Right lung (tissue), 5 donors: Measurements from ENCODE around the gene COQ4. TPM values are rescaled to one million over a fixed set of nuclear protein-coding genes. Genes with fewer than 3 reads are reported as not detected.

Source experiments
- DNase-seq, 2 donors: peaks; one replicate each; pipeline ENCODE4 v3.0.0-alpha.2; 2013
- polyA plus RNA-seq, 5 donors: library from polyadenylated mRNA; unstranded; fragments of 120-200 nt; gene quantifications; one replicate each; pipeline versions ENCODE4 v1.2.1 to v1.2.3, GENCODE V29; 2013; ENCODE audit warnings: inconsistent platforms in 1 of 5, low replicate concordance in 1 of 5; ENCODE audit not compliant: insufficient read length in 5 of 5, insufficient read depth in 1 of 5

The COQ4 gene
- polyA plus RNA-seq, 5 donors, result 44.2 to 75.6 (median 66.0) TPM

GRCh38 chr9:128339761-128340690, 17.4 kb downstream of the COQ4 start, which contains the start of gene SLC27A4:
Gene SLC27A4 (plus strand): TSS chr9:128340527. CDS start chr9:128343133, 2,606 bp downstream.
- DNase-seq, result peak; percentile 63 to 70

GRCh38 chr9:128340691-128341434, 18.2 kb downstream of the COQ4 start:
- DNase-seq, result no peak

GRCh38 chr9:128341435-128341849, 18.8 kb downstream of the COQ4 start:
- DNase-seq, result no peak

GRCh38 chr9:128342971-128343680, 20.5 kb downstream of the COQ4 start:
- DNase-seq, result no peak

- DNase-seq, result no peak
These were observed 21.2 kb downstream of the COQ4 start for GRCh38 chr9:128343855-128344254.

GRCh38 chr9:128344931-128345605, 22.4 kb downstream of the COQ4 start:
- DNase-seq, result no peak

GRCh38 chr9:128349125-128349524, 26.5 kb downstream of the COQ4 start:
- DNase-seq, result no peak

GRCh38 chr9:128349772-128350171, 27.1 kb downstream of the COQ4 start:
- DNase-seq, result no peak

- no peak for DNase-seq
These were observed 32.8 kb downstream of the COQ4 start for GRCh38 chr9:128355451-128355850.

GRCh38 chr9:128358090-128358489, 35.5 kb downstream of the COQ4 start:
- no peak for DNase-seq

GRCh38 chr9:128358861-128359260, 36.2 kb downstream of the COQ4 start:
- no peak for DNase-seq

- DNase-seq, result no peak
These were observed 38.2 kb downstream of the COQ4 start for GRCh38 chr9:128360826-128361225.

- no peak for DNase-seq
These were observed 38.8 kb downstream of the COQ4 start for GRCh38 chr9:128361296-128361985.

GRCh38 chr9:128361986-128362646, 39.5 kb downstream of the COQ4 start:
- peak; percentile 75 to 84 for DNase-seq

GRCh38 chr9:128362774-128363173, 40.1 kb downstream of the COQ4 start:
- no peak for DNase-seq

- no peak for DNase-seq
These were observed 42.9 kb downstream of the COQ4 start for GRCh38 chr9:128365525-128365924.

- no peak for DNase-seq
These were observed 46.5 kb downstream of the COQ4 start for GRCh38 chr9:128369024-128369706.

GRCh38 chr9:128370367-128370751, 47.7 kb downstream of the COQ4 start:
- no peak for DNase-seq

GRCh38 chr9:128370752-128371629, 48.4 kb downstream of the COQ4 start, which contains the start of gene URM1:
Gene URM1 (plus strand): TSS chr9:128371374. CDS start chr9:128371381, 7 bp downstream.
- DNase-seq, result peak; percentile 96
